ENCODE measurements around the gene LARP6. TPM values are rescaled to one million over a fixed set of nuclear protein-coding genes. Genes with fewer than 3 reads are reported as not detected.
A peak's percentile ranks its signal among the peaks of the same experiment; 100 is the strongest.

Gene LARP6
- total RNA-seq, 1 donor from 2014 or later, result 50.6 TPM

GRCh38 chr15:70802629-70803028, 51.3 kb downstream of the LARP6 start:
- H3K4me1 ChIP-seq, result peaks cover 26% of the 10 kb centered on the region
- DNase-seq, result no peak
- H3K4me3 ChIP-seq, result no peak overlapping the region
- H3K27me3 ChIP-seq (ENCODE audit: low read depth), result no peaks in the 10 kb centered on the region
- intact Hi-C loops (cut with micrococcal nuclease), result no loop called here
- H3K36me3 ChIP-seq, result no peaks in the 10 kb centered on the region
- H3K27ac ChIP-seq (replicated peaks), result peak overlapping the region; percentile 43
- TF ChIP-seq CTCF (IDR thresholded peaks at IDR 0.05; ENCODE audit: borderline replicate concordance), result no peak
- H3K9me3 ChIP-seq (replicated peaks), result no peaks in the 10 kb centered on the region

GRCh38 chr15:70801109-70801508, 52.8 kb downstream of the LARP6 start:
- Histone ChIP-seq H3K27me3 (ENCODE audit: low read depth) (no peaks in the 10 kb centered on the region), H3K4me3 (no peak overlapping the region), H3K9me3 (replicated peaks) (no peaks in the 10 kb centered on the region), H3K27ac (replicated peaks) (peak overlapping the region; percentile 80), H3K36me3 (no peaks in the 10 kb centered on the region), H3K4me1 (peaks cover 17% of the 10 kb centered on the region)
- intact Hi-C loops (cut with micrococcal nuclease), result no loop called here
- DNase-seq, result no peak
- TF ChIP-seq CTCF (IDR thresholded peaks at IDR 0.05; ENCODE audit: borderline replicate concordance), result no peak

GRCh38 chr15:70799667-70800450, 54.1 kb downstream of the LARP6 start:
- no peaks in the 10 kb centered on the region for H3K36me3 ChIP-seq
- H3K4me1 ChIP-seq, result peaks cover 17% of the 10 kb centered on the region
- no peak overlapping the region for H3K4me3 ChIP-seq
- no peak for TF ChIP-seq CTCF (IDR thresholded peaks at IDR 0.05; ENCODE audit: borderline replicate concordance)
- H3K27ac ChIP-seq (replicated peaks), result peak overlapping the region; percentile 80
- intact Hi-C loops (cut with micrococcal nuclease), result no loop called here
- H3K27me3 ChIP-seq (ENCODE audit: low read depth), result no peaks in the 10 kb centered on the region
- no peak for DNase-seq
- no peaks in the 10 kb centered on the region for H3K9me3 ChIP-seq (replicated peaks)

- DNase-seq, result no peak
- no peak for TF ChIP-seq CTCF (IDR thresholded peaks at IDR 0.05; ENCODE audit: borderline replicate concordance)
- intact Hi-C loops (cut with micrococcal nuclease), result no loop called here
- Histone ChIP-seq H3K36me3 (no peaks in the 10 kb centered on the region), H3K9me3 (replicated peaks) (no peaks in the 10 kb centered on the region), H3K27me3 (ENCODE audit: low read depth) (no peaks in the 10 kb centered on the region), H3K27ac (replicated peaks) (no peak overlapping the region), H3K4me3 (no peak overlapping the region), H3K4me1 (peaks cover 17% of the 10 kb centered on the region)
These were observed 56.5 kb downstream of the LARP6 start for GRCh38 chr15:70797464-70797863.

- intact Hi-C loops (cut with micrococcal nuclease), result no loop called here
- no peak for DNase-seq
- no peaks in the 10 kb centered on the region for H3K9me3 ChIP-seq (replicated peaks)
- H3K4me3 ChIP-seq, result no peak overlapping the region
- H3K4me1 ChIP-seq, result peaks cover 17% of the 10 kb centered on the region
- TF ChIP-seq CTCF (IDR thresholded peaks at IDR 0.05; ENCODE audit: borderline replicate concordance), result no peak
- no peaks in the 10 kb centered on the region for H3K27me3 ChIP-seq (ENCODE audit: low read depth)
- no peak overlapping the region for H3K27ac ChIP-seq (replicated peaks)
- H3K36me3 ChIP-seq, result no peaks in the 10 kb centered on the region
These were observed 57.2 kb downstream of the LARP6 start for GRCh38 chr15:70796516-70797310.
